PC-3 (cell line): ENCODE data around the gene KDM3A.

Experiments used
- CTCF ChIP-seq: fragments of 300-600 bp; sonication (generic); conservative IDR thresholded peaks from 2 replicates; pipeline ENCODE4 v1.5.1; 2017; ENCODE audit warnings: antibody characterized with exemption, low read depth, mild to moderate bottlenecking, low read length
- EZH2phosphoT487 ChIP-seq: fragments of 300-600 bp; sonication (generic); IDR thresholded peaks from 2 replicates; pipeline ENCODE4 v1.6.1; 2018; ENCODE audit warnings: mild to moderate bottlenecking, antibody characterized with exemption, low read length, borderline replicate concordance

GRCh38 chr2:86525421-86526340, 84.5 kb downstream of the KDM3A start:
- TF ChIP-seq CTCF (no peak), EZH2phosphoT487 (no peak)
